ENCODE measurements around the gene RCAN1. TPM values are rescaled to one million over a fixed set of nuclear protein-coding genes. Genes with fewer than 3 reads are reported as not detected.

The RCAN1 gene
- total and polyA plus RNA-seq, 2 of the 13 experiments (the other 11 are each of a cell fraction or from before 2014, with no cell fraction given), result 9.4 to 34.1 TPM

DNA sequence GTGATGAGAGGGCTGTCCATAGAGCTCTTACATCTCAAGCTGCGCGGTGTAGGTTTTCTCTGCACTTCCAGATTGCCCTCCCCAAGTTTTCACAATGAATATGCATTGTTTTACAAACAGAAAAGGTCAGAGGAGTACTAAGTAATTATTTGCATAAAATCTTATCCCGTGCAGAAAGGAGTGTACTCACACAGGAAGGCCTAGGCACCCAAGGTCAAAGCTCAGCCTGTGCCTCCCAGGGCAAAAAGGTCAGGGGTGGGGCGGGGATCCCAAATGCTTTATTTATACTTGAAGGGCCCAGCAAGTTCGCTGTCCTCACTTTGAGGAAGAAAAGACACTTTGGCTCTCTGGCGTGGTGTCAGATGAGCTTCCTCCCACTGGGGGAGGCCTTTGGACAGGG lies 92.6 kb downstream of the RCAN1 start (continued):
- TF ChIP-seq, protein P1, sequence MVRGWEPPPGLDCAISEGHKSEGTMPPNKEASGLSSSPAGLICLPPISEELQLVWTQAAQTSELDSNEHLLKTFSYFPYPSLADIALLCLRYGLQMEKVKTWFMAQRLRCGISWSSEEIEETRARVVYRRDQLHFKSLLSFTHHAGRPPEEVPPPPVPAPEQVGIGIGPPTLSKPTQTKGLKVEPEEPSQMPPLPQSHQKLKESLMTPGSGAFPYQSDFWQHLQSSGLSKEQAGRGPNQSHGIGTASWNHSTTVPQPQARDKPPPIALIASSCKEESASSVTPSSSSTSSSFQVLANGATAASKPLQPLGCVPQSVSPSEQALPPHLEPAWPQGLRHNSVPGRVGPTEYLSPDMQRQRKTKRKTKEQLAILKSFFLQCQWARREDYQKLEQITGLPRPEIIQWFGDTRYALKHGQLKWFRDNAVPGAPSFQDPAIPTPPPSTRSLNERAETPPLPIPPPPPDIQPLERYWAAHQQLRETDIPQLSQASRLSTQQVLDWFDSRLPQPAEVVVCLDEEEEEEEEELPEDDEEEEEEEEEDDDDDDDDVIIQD (CRISPR knock-in tag; IDR thresholded peaks at IDR 0.05; ENCODE audit: low read depth), result no peak
- TF ChIP-seq, protein P2, sequence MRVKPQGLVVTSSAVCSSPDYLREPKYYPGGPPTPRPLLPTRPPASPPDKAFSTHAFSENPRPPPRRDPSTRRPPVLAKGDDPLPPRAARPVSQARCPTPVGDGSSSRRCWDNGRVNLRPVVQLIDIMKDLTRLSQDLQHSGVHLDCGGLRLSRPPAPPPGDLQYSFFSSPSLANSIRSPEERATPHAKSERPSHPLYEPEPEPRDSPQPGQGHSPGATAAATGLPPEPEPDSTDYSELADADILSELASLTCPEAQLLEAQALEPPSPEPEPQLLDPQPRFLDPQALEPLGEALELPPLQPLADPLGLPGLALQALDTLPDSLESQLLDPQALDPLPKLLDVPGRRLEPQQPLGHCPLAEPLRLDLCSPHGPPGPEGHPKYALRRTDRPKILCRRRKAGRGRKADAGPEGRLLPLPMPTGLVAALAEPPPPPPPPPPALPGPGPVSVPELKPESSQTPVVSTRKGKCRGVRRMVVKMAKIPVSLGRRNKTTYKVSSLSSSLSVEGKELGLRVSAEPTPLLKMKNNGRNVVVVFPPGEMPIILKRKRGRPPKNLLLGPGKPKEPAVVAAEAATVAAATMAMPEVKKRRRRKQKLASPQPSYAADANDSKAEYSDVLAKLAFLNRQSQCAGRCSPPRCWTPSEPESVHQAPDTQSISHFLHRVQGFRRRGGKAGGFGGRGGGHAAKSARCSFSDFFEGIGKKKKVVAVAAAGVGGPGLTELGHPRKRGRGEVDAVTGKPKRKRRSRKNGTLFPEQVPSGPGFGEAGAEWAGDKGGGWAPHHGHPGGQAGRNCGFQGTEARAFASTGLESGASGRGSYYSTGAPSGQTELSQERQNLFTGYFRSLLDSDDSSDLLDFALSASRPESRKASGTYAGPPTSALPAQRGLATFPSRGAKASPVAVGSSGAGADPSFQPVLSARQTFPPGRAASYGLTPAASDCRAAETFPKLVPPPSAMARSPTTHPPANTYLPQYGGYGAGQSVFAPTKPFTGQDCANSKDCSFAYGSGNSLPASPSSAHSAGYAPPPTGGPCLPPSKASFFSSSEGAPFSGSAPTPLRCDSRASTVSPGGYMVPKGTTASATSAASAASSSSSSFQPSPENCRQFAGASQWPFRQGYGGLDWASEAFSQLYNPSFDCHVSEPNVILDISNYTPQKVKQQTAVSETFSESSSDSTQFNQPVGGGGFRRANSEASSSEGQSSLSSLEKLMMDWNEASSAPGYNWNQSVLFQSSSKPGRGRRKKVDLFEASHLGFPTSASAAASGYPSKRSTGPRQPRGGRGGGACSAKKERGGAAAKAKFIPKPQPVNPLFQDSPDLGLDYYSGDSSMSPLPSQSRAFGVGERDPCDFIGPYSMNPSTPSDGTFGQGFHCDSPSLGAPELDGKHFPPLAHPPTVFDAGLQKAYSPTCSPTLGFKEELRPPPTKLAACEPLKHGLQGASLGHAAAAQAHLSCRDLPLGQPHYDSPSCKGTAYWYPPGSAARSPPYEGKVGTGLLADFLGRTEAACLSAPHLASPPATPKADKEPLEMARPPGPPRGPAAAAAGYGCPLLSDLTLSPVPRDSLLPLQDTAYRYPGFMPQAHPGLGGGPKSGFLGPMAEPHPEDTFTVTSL (CRISPR knock-in tag; IDR thresholded peaks at IDR 0.05; ENCODE audit: borderline replicate concordance), result no peak
- TF ChIP-seq ZNF34 (CRISPR knock-in tag; IDR thresholded peaks at IDR 0.05; ENCODE audit: borderline replicate concordance) (no peak), NR2F2 (IDR thresholded peaks at IDR 0.05; ENCODE audit: borderline replicate concordance, low read depth) (peak; percentile 99), ZNF660 (CRISPR knock-in tag; IDR thresholded peaks at IDR 0.05; ENCODE audit: borderline replicate concordance, low read depth) (no peak), AHR (CRISPR knock-in tag; IDR thresholded peaks at IDR 0.05) (no peak), MATR3 (CRISPR knock-in tag; IDR thresholded peaks at IDR 0.05) (no peak), ZNF24 (IDR thresholded peaks at IDR 0.05) (no peak), ZNF546 (CRISPR knock-in tag; conservative IDR thresholded peaks at IDR 0.05) (no peak), ZNF225 (CRISPR knock-in tag; IDR thresholded peaks at IDR 0.05) (no peak), ZNF747 (CRISPR knock-in tag; IDR thresholded peaks at IDR 0.05; ENCODE audit: borderline replicate concordance) (no peak), ZSCAN20 (CRISPR knock-in tag; IDR thresholded peaks at IDR 0.05; ENCODE audit: borderline replicate concordance) (no peak), MIER3 (CRISPR knock-in tag; IDR thresholded peaks at IDR 0.05; ENCODE audit: borderline replicate concordance) (no peak), ZNF737 (CRISPR knock-in tag; IDR thresholded peaks at IDR 0.05; ENCODE audit: borderline replicate concordance) (no peak), HOXA7 (CRISPR knock-in tag; IDR thresholded peaks at IDR 0.05) (no peak), JUND (CRISPR knock-in tag; IDR thresholded peaks at IDR 0.05) (no peak), MBD4 (IDR thresholded peaks at IDR 0.05; ENCODE audit: borderline replicate concordance, low read length) (no peak), FOXA1 (IDR thresholded peaks at IDR 0.05) (no peak), FOXA1 (CRISPR knock-in tag; IDR thresholded peaks at IDR 0.05) (peak; percentile 90), ZNF572 (CRISPR knock-in tag; IDR thresholded peaks at IDR 0.05) (no peak), ZBTB7B (CRISPR knock-in tag; IDR thresholded peaks at IDR 0.05) (no peak), KDM4B (CRISPR knock-in tag; IDR thresholded peaks at IDR 0.05) (no peak)
- TF ChIP-seq, protein P3, sequence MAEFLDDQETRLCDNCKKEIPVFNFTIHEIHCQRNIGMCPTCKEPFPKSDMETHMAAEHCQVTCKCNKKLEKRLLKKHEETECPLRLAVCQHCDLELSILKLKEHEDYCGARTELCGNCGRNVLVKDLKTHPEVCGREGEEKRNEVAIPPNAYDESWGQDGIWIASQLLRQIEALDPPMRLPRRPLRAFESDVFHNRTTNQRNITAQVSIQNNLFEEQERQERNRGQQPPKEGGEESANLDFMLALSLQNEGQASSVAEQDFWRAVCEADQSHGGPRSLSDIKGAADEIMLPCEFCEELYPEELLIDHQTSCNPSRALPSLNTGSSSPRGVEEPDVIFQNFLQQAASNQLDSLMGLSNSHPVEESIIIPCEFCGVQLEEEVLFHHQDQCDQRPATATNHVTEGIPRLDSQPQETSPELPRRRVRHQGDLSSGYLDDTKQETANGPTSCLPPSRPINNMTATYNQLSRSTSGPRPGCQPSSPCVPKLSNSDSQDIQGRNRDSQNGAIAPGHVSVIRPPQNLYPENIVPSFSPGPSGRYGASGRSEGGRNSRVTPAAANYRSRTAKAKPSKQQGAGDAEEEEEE (CRISPR knock-in tag; IDR thresholded peaks at IDR 0.05; ENCODE audit: borderline replicate concordance), result no peak
- TF ChIP-seq, protein P4, sequence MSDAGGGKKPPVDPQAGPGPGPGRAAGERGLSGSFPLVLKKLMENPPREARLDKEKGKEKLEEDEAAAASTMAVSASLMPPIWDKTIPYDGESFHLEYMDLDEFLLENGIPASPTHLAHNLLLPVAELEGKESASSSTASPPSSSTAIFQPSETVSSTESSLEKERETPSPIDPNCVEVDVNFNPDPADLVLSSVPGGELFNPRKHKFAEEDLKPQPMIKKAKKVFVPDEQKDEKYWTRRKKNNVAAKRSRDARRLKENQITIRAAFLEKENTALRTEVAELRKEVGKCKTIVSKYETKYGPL (CRISPR knock-in tag; IDR thresholded peaks at IDR 0.05), result no peak

Measured in HepG2 (cell line).